Measurements from ENCODE around the gene KCNE3.

The KCNE3 gene

DNA sequence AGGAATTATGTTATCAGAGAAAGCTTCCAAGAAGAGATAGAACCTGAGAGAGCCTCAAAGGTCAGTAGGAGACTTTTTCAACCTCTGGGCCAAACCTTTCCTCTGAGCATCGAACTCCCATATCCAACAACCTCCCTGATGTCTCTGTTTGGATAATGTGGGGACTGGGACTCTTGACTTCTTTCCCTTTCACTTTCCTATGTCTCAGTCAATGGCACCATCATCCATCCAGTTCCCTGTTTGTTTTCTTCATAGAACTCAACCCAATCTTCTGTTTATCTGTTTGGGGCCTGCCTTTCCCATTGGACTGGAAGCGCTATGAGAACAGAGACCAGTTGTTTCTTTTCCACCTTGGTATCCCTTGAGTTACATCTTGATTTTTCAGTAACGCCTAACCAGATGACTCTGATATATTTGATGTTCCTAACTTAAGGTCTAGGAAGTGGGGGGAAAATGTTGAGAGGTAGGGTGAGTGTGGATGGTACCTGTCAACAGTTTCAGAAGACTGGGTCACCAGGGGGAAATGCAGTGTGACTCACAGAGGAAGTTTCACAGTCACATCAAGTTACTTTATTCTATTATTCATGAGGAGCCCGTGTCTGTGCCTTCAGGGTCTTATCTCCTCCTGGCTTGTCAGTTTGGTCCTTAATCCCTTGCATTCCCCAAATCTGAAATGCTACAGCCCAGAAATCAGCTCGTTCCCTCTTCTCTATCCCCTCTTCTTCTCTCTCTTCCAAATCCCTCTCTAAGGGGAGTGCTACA, 4.5 kb upstream of the KCNE3 start:
- DNase-seq (ENCODE audit: low spot score): no peak

GRCh38 chr11:74471037-74471436, 3.7 kb upstream of the KCNE3 start:
- DNase-seq (ENCODE audit: low spot score): no peak

DNA sequence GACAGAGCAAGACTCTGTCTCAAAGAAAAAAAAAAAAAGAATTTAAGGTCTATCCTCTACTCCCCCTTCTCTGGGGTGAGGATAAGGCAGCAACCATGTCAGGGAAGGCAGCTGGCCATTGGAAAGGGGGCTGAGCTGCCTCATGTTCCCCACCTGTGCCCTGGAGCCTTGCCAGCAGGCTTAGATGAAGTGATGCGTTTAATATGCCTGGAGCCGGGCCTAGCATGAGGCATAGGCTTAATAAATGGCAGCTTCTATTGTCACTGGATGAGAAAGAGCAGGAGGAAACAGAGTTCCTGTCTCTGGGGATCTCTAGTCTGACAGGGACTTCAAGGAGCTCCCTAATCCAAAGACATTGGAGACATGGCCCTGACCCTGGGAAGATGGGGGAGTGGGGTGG, 3.2 kb upstream of the KCNE3 start:
- DNase-seq (ENCODE audit: low spot score): no peak

- DNase-seq (ENCODE audit: low spot score): no peak
These were observed 1.6 kb upstream of the KCNE3 start for GRCh38 chr11:74468936-74469335.

DNA sequence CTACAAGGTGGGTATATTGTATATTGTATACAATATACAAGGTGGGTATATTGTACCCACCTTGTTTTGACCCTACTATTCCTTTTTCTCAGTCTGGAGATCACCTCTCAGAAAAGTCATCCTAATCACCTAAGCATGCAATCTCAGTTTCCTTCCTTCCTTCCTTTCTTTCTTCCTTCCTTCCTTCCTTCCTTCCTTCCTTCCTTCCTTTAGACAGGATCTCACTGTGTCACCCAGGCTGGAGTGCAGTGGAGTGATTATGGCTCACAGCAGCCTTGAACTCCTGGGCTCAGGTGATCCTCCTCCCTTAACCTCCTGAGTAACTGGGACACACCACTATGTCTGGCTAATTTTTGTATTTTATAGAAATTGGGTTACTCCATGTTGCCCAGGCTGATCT, 1.2 kb upstream of the KCNE3 start:
- DNase-seq (ENCODE audit: low spot score): no peak

DNA sequence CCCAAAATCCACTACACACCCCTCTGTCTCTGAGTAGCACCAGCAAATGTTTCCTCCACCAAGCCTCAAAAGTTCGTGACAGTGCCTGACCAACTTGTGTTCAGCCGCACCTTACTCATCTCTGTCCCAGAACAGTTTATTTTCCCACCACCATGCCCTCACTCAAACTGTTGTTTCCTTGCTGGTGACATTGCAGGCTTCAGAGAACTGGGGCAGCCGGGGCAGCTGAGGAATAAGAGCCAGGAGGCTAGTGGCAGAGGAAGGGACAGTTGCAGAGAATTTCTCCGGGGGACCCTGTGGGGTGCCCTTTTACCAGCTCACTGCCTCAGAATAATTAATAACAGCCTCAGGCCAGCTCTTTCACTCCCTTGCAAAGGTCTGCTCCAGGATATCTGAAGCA, 709 bp upstream of the KCNE3 start:
- no peak for DNase-seq (ENCODE audit: low spot score)

GRCh38 chr11:74465291-74465708, 2.0 kb downstream of the KCNE3 start:
- no peak for DNase-seq (ENCODE audit: low spot score)

GRCh38 chr11:74464746-74465145, 2.6 kb downstream of the KCNE3 start:
- no peak for DNase-seq (ENCODE audit: low spot score)

DNA sequence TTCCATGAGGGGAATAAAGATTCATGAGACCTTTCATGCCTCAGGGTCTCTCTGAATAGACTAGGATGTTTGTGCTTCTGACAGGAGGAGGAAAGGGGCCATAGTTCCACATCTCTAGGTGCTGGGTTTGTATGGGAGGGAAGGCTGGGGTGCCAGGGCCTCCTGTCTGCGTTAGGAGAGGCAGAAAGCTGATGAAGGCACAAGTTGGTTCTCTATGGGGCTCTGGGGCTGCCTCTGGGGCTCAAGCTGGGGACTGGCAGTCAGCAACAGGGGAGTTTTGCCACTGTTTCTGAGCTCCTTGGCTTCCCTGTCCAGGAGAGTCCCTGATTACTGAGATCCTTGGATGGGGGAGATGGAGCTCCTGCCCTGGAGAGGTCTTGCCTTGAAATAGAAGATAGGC, 4.1 kb downstream of the KCNE3 start:
- no peak for DNase-seq (ENCODE audit: low spot score)

GRCh38 chr11:74462631-74463030, 4.7 kb downstream of the KCNE3 start:
- no peak for DNase-seq (ENCODE audit: low spot score)

DNA sequence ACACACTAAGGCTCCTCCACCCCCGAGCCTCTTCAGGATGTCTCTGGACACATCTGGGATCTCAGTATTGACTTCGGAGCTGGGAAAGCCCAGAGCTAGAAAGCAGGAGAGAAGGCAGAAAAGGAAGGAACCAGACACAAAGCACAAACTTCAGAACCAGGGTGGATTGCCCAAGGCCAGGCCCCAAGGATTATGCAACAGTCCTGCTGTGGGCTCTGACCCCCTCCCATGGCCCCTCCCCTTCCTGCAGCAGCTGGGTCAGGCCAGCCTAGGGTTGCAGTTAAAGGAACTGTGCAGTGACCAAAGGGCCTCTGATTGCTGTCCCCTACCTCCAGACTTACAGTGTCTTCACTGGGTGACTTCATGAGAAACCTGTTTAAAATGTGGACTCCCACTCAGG, 5.3 kb downstream of the KCNE3 start:
- no peak for DNase-seq (ENCODE audit: low spot score)

- peak; percentile 68 for DNase-seq (ENCODE audit: low spot score)
These were observed 6.7 kb downstream of the KCNE3 start for GRCh38 chr11:74460481-74461154.

GRCh38 chr11:74460065-74460464, 7.3 kb downstream of the KCNE3 start:
- peak; percentile 33 for DNase-seq (ENCODE audit: low spot score)

DNA sequence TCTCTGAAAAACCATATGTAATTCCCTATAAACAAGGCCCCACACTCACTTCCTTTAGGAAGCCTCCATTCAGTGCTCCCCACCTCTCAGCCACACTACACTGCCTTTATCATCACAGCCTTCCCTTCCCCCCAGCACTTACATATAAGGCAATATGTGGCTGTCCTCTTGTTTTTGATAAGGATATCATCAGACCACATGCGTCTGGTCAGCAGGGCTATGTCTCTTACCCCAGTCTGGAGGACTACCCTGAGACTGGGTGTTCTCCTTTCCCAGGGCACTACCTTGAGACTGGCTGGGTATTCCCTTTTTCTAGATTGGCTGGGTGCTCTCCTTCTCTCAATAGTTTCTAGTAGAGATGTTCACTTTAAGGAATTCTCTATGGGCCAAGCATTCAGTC, 7.8 kb downstream of the KCNE3 start:
- DNase-seq (ENCODE audit: low spot score): peak; percentile 76

DNA sequence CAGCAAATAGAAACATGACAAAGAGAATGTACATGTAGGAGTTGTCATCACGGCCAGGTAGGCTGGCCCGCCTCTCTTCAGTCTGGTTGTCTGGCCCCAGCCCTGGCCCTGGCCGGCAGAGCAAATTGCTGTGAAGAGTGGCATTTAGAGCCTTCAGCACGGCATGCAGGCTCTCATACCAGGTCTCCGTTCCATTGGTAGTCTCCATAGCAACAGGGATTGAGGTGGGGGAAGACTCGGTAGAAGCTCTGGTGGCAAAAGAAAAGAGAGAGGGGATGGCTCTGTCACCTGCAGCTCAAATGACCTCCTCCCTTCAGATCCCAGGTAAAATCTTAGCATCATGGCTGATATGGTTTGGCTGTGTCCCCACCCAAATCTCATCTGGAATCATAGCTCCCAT, 10.0 kb downstream of the KCNE3 start:
- DNase-seq (ENCODE audit: low spot score): no peak

DNA sequence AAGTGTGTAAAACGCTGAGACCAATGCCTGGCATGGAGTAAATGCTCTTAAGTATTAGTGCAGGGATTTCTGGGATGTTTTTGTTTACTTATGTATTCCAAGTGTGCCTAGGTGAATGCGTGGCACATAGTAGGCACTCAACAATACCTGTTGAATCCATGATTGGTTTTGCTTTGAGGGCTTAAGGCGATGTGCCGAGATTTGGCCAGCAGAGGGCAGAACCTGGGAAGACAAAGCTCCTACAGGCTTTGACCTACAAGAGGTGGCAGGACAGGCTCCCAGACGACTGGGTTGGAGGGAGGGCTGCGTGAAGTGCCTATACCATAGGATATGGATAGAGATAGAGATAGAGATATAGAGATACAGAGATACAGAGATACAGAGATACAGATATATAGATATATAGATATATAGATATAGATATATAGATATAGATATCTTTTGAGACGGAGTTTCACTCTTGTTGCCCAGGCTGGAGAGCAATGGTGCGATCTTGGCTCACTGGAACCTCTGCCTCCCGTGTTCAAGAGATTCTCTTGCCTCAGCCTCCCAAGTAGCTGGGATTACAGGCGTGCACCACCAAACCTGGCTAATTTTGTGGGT, 13.9 kb downstream of the KCNE3 start:
- peak; percentile 80 for DNase-seq (ENCODE audit: low spot score)

DNA sequence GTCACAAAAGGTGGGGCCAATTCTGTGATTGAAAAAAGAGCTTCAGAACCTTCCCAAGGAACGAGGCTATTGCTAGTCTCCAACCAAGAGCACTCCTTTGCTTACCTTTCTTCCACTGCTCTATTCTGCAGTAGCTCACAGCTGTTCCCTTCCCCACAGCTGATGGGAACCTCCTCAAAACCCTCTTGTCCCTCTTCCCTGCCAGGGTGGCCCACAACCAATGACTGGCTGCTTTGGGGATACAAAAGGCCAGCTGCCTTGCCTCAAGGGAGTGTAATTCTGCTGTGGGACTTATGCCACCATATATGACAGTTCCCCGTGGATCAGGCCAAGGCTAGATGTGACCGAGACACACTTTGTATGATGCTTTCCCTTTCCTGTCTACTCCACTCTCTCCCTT, 15.0 kb downstream of the KCNE3 start:
- DNase-seq (ENCODE audit: low spot score): no peak

DNA sequence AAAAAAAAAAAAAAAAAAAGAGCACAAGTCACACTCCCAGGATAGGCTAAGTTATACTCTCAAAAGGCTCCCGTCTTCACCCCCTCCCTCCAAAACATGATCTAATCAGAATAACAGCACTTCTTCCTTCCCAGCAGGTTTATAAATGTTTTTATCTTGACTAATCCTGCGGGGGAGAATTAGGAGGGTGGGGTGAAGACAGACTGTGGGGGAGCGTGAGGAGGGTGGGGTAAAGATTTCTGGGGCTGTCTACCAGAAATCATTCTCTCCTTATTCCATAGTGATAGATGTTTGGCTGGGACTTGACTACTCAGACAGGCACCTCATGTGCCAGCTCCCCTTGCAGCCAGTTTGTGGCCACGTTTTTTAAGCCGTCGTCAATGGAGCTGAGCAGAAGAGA, 17.0 kb downstream of the KCNE3 start:
- no peak for DNase-seq (ENCODE audit: low spot score)

GRCh38 chr11:74449369-74449931, 17.9 kb downstream of the KCNE3 start:
- peak; percentile 88 for DNase-seq (ENCODE audit: low spot score)

- no peak for DNase-seq (ENCODE audit: low spot score)
These were observed 19.6 kb downstream of the KCNE3 start for GRCh38 chr11:74447720-74448119.

DNA sequence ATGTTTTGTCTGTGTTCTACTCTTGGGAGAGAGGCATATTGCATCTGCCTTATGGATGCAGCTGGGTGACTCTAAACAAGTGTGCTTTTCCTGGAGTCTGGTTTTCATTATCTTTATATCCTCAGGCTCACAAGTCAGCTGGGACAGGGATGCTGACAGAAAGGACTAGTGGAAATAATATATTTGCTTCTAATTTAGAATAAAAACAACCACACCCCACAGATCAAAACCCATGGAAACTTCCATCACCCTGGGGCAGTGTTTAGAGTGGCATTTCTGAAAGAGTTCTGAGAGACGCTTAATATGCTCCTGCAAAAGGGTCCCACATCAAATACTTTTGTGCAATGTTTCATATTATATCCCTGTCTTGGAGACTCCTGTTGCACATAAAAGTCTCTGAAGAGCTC, 20.8 kb downstream of the KCNE3 start:
- no peak for DNase-seq (ENCODE audit: low spot score)

- DNase-seq (ENCODE audit: low spot score): no peak
These were observed 23.0 kb downstream of the KCNE3 start for GRCh38 chr11:74444173-74444826.
